8988T (cell line): ENCODE measurements around the gene RNASE9.
"Not testable (repeated sequence)": the region's sequence is repeated elsewhere in the genome, so short reads cannot be mapped to it uniquely, and the experiment has no call there.

ENCODE experiments used
- DNase-seq: peaks from one replicate; pipeline ENCODE4 v3.0.0; 2011

RNASE9 gene

DNA sequence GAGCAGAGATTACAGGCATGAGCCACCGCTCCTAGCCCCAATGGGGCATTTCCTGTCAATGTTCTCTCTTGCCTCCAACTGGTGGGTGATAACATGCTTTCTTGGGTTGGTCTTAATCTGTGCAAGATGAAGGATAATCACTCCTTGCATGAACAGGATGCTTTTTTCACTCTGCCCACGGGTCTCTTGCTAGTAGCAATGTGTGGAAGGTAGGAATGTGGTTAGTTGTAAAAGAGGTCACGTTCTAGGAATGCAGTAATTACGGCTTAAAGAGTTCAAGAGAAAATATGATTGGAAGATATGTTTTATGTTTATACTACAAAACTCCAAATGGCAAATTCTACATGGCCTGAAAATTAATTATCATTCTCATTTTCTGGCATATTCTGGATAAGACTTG, 45.0 kb downstream of the RNASE9 start:
- no peak for DNase-seq

GRCh38 chr14:20512177-20512905, 48.5 kb downstream of the RNASE9 start:
- no peak for DNase-seq

- DNase-seq, result no peak
Measured at GRCh38 chr14:20508367-20508766, 52.5 kb downstream of the RNASE9 start.

- not testable (repeated sequence) for DNase-seq
Measured at GRCh38 chr14:20507537-20507936, 53.3 kb downstream of the RNASE9 start.

GRCh38 chr14:20506752-20507151, 54.1 kb downstream of the RNASE9 start:
- DNase-seq, result not testable (repeated sequence)

DNA sequence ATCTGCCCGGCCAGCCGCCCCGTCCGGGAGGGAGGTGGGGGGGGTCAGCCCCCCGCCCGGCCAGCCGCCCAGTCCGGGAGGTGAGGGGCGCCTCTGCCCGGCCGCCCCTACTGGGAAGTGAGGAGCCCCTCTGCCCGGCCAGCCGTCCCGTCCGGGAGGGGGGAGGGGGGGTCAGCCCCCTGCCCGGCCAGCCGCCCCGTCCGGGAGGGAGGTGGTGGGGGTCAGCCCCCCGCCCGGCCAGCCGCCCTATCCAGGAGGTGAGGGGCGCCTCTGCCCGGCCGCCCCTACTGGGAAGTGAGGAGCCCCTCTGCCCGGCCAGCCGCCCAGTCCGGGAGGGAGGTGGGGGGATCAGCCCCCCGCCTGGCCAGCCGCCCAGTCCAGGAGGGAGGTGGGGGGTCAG, 54.6 kb downstream of the RNASE9 start:
- not testable (repeated sequence) for DNase-seq
